HepG2 (cell line): ENCODE measurements around the gene FLYWCH1. TPM values are rescaled to one million over a fixed set of nuclear protein-coding genes. Genes with fewer than 3 reads are reported as not detected.

ENCODE experiments used
- ATM ChIP-seq: fragments of 450-650 bp; IDR thresholded peaks from 2 replicates; pipeline ENCODE4 v1.7.1; 2017; ENCODE audit warnings: mild to moderate bottlenecking, borderline replicate concordance
- ATRX ChIP-seq: sonication (generic); formaldehyde crosslinking; IDR thresholded peaks from 2 replicates; pipeline ENCODE4 v1.4.0; 2020; ENCODE audit warnings: missing genetic modification reagents, borderline replicate concordance
- CAMTA2 ChIP-seq: sonication (generic); formaldehyde crosslinking; IDR thresholded peaks from 2 replicates; pipeline ENCODE4 v1.4.0; 2020; ENCODE audit warnings: mild to moderate bottlenecking, missing genetic modification reagents, borderline replicate concordance
- CHD4 ChIP-seq: fragments of 200-600 bp; sonication (generic); IDR thresholded peaks from 2 replicates; pipeline ENCODE4 v1.7.0; 2017; ENCODE audit warnings: mild to moderate bottlenecking, low read length, borderline replicate concordance
- E2F1 ChIP-seq: sonication (generic); formaldehyde crosslinking; IDR thresholded peaks from 2 replicates; pipeline ENCODE4 v1.5.0; 2020; ENCODE audit warnings: missing genetic modification reagents
- HNRNPH1 ChIP-seq: fragments of 200-400 bp; formaldehyde crosslinking; optimal IDR thresholded peaks from 2 replicates; pipeline ENCODE3; 2017; ENCODE audit warnings: mild to moderate bottlenecking, low read depth, low read length
- MTF1 ChIP-seq: sonication (generic); formaldehyde crosslinking; IDR thresholded peaks from 2 replicates; pipeline ENCODE4 v1.5.0; 2020; ENCODE audit warnings: missing genetic modification reagents
- PAX8 ChIP-seq: sonication (generic); formaldehyde crosslinking; IDR thresholded peaks from 2 replicates; pipeline ENCODE4 v1.8.0; 2022; ENCODE audit warnings: mild to moderate bottlenecking, missing genetic modification reagents, borderline replicate concordance
- SETDB1 ChIP-seq: sonication (generic); formaldehyde crosslinking; IDR thresholded peaks from 2 replicates; pipeline ENCODE4 v1.5.1; 2020; ENCODE audit warnings: missing genetic modification reagents, mild to moderate bottlenecking, borderline replicate concordance
- ZNF251 ChIP-seq: sonication (generic); formaldehyde crosslinking; IDR thresholded peaks from 2 replicates; pipeline ENCODE4 v1.9.0; 2021; ENCODE audit warnings: mild to moderate bottlenecking, missing genetic modification reagents
- ZNF512B ChIP-seq: sonication (generic); formaldehyde crosslinking; IDR thresholded peaks from 2 replicates; pipeline ENCODE4 v1.5.1; 2020; ENCODE audit warnings: missing genetic modification reagents, mild to moderate bottlenecking, borderline replicate concordance
- ZNF570 ChIP-seq: sonication (generic); formaldehyde crosslinking; IDR thresholded peaks from 2 replicates; pipeline ENCODE4 v1.4.0; 2020; ENCODE audit warnings: mild to moderate bottlenecking, missing genetic modification reagents, borderline replicate concordance
- ZSCAN31 ChIP-seq: sonication (generic); formaldehyde crosslinking; IDR thresholded peaks from 2 replicates; pipeline ENCODE4 v1.5.0; 2020; ENCODE audit warnings: low read depth, mild to moderate bottlenecking, missing genetic modification reagents
- polyA plus RNA-seq, 8 experiments: library from polyadenylated mRNA; depleted of rRNA in 3 of 8; stranded (reverse) in 7 of 8; unstranded in 1 of 8; fragments of >200 nt; fragmentation: Illumina TruSeq in 4 of 8; extraction: Trizol in 4 of 8; gene quantifications; 2 replicates each; pipeline versions ENCODE4 v1.2.1 to v1.2.3, GENCODE V29; 2011 to 2016; ENCODE audit warnings: low read depth in 4 of 8, missing spikeins in 1 of 8, mixed read lengths in 1 of 8; ENCODE audit not compliant: insufficient read depth in 1 of 8
- total RNA-seq, 5 experiments: library from RNA; depleted of rRNA; stranded (reverse); fragments of >200 nt; fragmentation: Illumina TruSeq; extraction: Trizol; gene quantifications; 2 replicates each; pipeline ENCODE4 v1.2.3, GENCODE V29; 2016; ENCODE audit warnings: low read depth in 1 of 5
- TF ChIP-seq, protein P1 (sequence below): sonication (generic); formaldehyde crosslinking; IDR thresholded peaks from 2 replicates; pipeline ENCODE4 v1.4.0; 2020; ENCODE audit warnings: missing genetic modification reagents
- TF ChIP-seq, protein P2 (sequence below): sonication (generic); formaldehyde crosslinking; IDR thresholded peaks from 2 replicates; pipeline ENCODE4 v1.4.0; 2020; ENCODE audit warnings: missing genetic modification reagents

FLYWCH1 gene
- total and polyA plus RNA-seq, 2 of the 13 experiments (the other 11 are each of a cell fraction or from before 2014, with no cell fraction given) = 7.3 to 12.4 TPM

GRCh38 chr16:2911638-2912329 lies at the start of gene FLYWCH1 (continued):
- TF ChIP-seq E2F1 (CRISPR knock-in tag) (peak; percentile 72; the same call in 1 of the 2 replicates), MTF1 (no peak), CAMTA2 (no peak), ZNF251 (no peak), ATM (no peak), SETDB1 (CRISPR knock-in tag) (no peak), ZNF570 (CRISPR knock-in tag) (no peak), CHD4 (no peak), ZSCAN31 (0 out of 2 replicates have a peak, but pooled peaks have one; percentile 17), HNRNPH1 (no peak), PAX8 (CRISPR knock-in tag) (no peak), ZNF512B (no peak), ATRX (no peak)
- TF ChIP-seq, protein P1, sequence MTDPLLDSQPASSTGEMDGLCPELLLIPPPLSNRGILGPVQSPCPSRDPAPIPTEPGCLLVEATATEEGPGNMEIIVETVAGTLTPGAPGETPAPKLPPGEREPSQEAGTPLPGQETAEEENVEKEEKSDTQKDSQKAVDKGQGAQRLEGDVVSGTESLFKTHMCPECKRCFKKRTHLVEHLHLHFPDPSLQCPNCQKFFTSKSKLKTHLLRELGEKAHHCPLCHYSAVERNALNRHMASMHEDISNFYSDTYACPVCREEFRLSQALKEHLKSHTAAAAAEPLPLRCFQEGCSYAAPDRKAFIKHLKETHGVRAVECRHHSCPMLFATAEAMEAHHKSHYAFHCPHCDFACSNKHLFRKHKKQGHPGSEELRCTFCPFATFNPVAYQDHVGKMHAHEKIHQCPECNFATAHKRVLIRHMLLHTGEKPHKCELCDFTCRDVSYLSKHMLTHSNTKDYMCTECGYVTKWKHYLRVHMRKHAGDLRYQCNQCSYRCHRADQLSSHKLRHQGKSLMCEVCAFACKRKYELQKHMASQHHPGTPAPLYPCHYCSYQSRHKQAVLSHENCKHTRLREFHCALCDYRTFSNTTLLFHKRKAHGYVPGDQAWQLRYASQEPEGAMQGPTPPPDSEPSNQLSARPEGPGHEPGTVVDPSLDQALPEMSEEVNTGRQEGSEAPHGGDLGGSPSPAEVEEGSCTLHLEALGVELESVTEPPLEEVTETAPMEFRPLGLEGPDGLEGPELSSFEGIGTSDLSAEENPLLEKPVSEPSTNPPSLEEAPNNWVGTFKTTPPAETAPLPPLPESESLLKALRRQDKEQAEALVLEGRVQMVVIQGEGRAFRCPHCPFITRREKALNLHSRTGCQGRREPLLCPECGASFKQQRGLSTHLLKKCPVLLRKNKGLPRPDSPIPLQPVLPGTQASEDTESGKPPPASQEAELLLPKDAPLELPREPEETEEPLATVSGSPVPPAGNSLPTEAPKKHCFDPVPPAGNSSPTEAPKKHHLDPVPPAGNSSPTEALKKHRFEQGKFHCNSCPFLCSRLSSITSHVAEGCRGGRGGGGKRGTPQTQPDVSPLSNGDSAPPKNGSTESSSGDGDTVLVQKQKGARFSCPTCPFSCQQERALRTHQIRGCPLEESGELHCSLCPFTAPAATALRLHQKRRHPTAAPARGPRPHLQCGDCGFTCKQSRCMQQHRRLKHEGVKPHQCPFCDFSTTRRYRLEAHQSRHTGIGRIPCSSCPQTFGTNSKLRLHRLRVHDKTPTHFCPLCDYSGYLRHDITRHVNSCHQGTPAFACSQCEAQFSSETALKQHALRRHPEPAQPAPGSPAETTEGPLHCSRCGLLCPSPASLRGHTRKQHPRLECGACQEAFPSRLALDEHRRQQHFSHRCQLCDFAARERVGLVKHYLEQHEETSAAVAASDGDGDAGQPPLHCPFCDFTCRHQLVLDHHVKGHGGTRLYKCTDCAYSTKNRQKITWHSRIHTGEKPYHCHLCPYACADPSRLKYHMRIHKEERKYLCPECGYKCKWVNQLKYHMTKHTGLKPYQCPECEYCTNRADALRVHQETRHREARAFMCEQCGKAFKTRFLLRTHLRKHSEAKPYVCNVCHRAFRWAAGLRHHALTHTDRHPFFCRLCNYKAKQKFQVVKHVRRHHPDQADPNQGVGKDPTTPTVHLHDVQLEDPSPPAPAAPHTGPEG (CRISPR knock-in tag) = 0 out of 2 replicates have a peak, but pooled peaks have one; percentile 62
- TF ChIP-seq, protein P2, sequence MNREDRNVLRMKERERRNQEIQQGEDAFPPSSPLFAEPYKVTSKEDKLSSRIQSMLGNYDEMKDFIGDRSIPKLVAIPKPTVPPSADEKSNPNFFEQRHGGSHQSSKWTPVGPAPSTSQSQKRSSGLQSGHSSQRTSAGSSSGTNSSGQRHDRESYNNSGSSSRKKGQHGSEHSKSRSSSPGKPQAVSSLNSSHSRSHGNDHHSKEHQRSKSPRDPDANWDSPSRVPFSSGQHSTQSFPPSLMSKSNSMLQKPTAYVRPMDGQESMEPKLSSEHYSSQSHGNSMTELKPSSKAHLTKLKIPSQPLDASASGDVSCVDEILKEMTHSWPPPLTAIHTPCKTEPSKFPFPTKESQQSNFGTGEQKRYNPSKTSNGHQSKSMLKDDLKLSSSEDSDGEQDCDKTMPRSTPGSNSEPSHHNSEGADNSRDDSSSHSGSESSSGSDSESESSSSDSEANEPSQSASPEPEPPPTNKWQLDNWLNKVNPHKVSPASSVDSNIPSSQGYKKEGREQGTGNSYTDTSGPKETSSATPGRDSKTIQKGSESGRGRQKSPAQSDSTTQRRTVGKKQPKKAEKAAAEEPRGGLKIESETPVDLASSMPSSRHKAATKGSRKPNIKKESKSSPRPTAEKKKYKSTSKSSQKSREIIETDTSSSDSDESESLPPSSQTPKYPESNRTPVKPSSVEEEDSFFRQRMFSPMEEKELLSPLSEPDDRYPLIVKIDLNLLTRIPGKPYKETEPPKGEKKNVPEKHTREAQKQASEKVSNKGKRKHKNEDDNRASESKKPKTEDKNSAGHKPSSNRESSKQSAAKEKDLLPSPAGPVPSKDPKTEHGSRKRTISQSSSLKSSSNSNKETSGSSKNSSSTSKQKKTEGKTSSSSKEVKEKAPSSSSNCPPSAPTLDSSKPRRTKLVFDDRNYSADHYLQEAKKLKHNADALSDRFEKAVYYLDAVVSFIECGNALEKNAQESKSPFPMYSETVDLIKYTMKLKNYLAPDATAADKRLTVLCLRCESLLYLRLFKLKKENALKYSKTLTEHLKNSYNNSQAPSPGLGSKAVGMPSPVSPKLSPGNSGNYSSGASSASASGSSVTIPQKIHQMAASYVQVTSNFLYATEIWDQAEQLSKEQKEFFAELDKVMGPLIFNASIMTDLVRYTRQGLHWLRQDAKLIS (CRISPR knock-in tag) = no peak
